GM23338 (cell line): ENCODE measurements around the gene SMURF2. TPM values are rescaled to one million over a fixed set of nuclear protein-coding genes. Genes with fewer than 3 reads are reported as not detected.

Source experiments
- ATAC-seq: fragments of 200-7000 bp; cut with Tn5 transposase; 3 replicates; pipeline ENCODE4 v1.9.1; 2020
- DNase-seq: peaks from one replicate; pipeline ENCODE4 v3.0.0-alpha.2; 2015; ENCODE audit warnings: low spot score
- H2AFZ ChIP-seq: fragments of 200-600 bp; sonication (generic); 2 replicates; pipeline ENCODE4 v1.8.0; 2016; ENCODE audit warnings: antibody characterized with exemption, mild to moderate bottlenecking, moderate library complexity
- H3F3A ChIP-seq: fragments of 200-600 bp; sonication (generic); replicated peaks from 2 replicates; pipeline ENCODE4 v1.8.0; 2017; ENCODE audit warnings: antibody characterized with exemption, mixed run types, low read depth
- H3K27ac ChIP-seq: fragments of 200-600 bp; sonication (generic); 2 replicates; pipeline ENCODE4 v1.6.1; 2016; ENCODE audit warnings: low read depth
- H3K27me3 ChIP-seq: fragments of 200-600 bp; sonication (generic); 2 replicates; pipeline ENCODE4 v1.8.0; 2016; ENCODE audit warnings: mild to moderate bottlenecking, mixed run types, moderate library complexity; ENCODE audit not compliant: insufficient read depth
- H3K36me3 ChIP-seq: fragments of 200-600 bp; sonication (generic); 2 replicates; pipeline ENCODE4 v1.8.0; 2016; ENCODE audit warnings: mild to moderate bottlenecking; ENCODE audit not compliant: insufficient read depth
- H3K4me1 ChIP-seq: fragments of 200-600 bp; sonication (generic); 2 replicates; pipeline ENCODE4 v1.8.0; 2016; ENCODE audit warnings: mild to moderate bottlenecking, moderate library complexity; ENCODE audit not compliant: insufficient read depth
- H3K4me2 ChIP-seq: fragments of 200-600 bp; sonication (generic); 2 replicates; pipeline ENCODE4 v1.7.1; 2017; ENCODE audit warnings: mixed run types
- H3K4me3 ChIP-seq: fragments of 200-600 bp; sonication (generic); 2 replicates; pipeline ENCODE4 v1.6.1; 2016; ENCODE audit warnings: mixed run types
- H3K79me2 ChIP-seq: fragments of 200-600 bp; sonication (generic); replicated peaks from 2 replicates; pipeline ENCODE4 v1.8.0; 2017; ENCODE audit warnings: mild to moderate bottlenecking; ENCODE audit not compliant: insufficient read depth
- H3K9me2 ChIP-seq: fragments of 200-600 bp; sonication (generic); 2 replicates; pipeline ENCODE4 v1.8.0; 2017; ENCODE audit not compliant: insufficient read depth
- H4K20me1 ChIP-seq: fragments of 200-600 bp; sonication (generic); replicated peaks from 2 replicates; pipeline ENCODE4 v1.8.0; 2017; ENCODE audit warnings: mild to moderate bottlenecking; ENCODE audit not compliant: insufficient read depth
- H3K27ac Mint-ChIP-seq: 2 replicates; pipeline ENCODE4 v1.8.0; 2020; ENCODE audit warnings: inconsistent platforms, mild to moderate bottlenecking, moderate library complexity, mixed read lengths
- H3K27me3 Mint-ChIP-seq: 3 replicates; pipeline ENCODE4 v1.8.0; 2022; ENCODE audit warnings: low read depth, mild to moderate bottlenecking, moderate library complexity, mixed read lengths, inconsistent platforms; ENCODE audit not compliant: insufficient read depth, poor library complexity
- H3K36me3 Mint-ChIP-seq: 3 replicates; pipeline ENCODE4 v1.8.0; 2021; ENCODE audit warnings: low read depth, mild to moderate bottlenecking, inconsistent platforms, moderate library complexity, mixed read lengths
- H3K4me1 Mint-ChIP-seq: 3 replicates; pipeline ENCODE4 v1.8.0; 2020; ENCODE audit warnings: mild to moderate bottlenecking, inconsistent platforms, mixed read lengths
- H3K4me3 Mint-ChIP-seq: 3 replicates; pipeline ENCODE4 v1.8.0; 2021; ENCODE audit warnings: moderate library complexity, mild to moderate bottlenecking, inconsistent platforms, mixed read lengths
- H3K9me3 Mint-ChIP-seq: 3 replicates; pipeline ENCODE4 v1.8.0; 2020; ENCODE audit warnings: moderate library complexity, mild to moderate bottlenecking, inconsistent platforms, mixed read lengths
- CREB1 ChIP-seq: fragments of 250-450 bp; sonication (Bioruptor Pico); IDR thresholded peaks from 2 replicates; pipeline ENCODE4 v1.5.0; 2020; ENCODE audit warnings: low read depth, mild to moderate bottlenecking, moderate library complexity
- EZH2phosphoT487 ChIP-seq: fragments of 200-600 bp; sonication (generic); IDR thresholded peaks from one replicate; pipeline ENCODE4 v1.8.1; 2018; ENCODE audit warnings: antibody characterized with exemption; ENCODE audit not compliant: unreplicated experiment
- POLR2AphosphoS5 ChIP-seq: IDR thresholded peaks from 2 replicates; pipeline ENCODE4 v1.6.1; 2016; ENCODE audit warnings: antibody characterized with exemption, low read depth
- ZNF114 ChIP-seq: fragments of 250-450 bp; sonication (Bioruptor Pico); IDR thresholded peaks from 2 replicates; pipeline ENCODE4 v1.5.0; 2020; ENCODE audit warnings: mild to moderate bottlenecking, moderate library complexity
- long read RNA-seq: library from polyadenylated mRNA; unstranded; transcript quantifications from one replicate; pipeline ENCODE4 v2.0.0, GENCODE V29; 2020; ENCODE audit not compliant: unreplicated experiment
- polyA plus RNA-seq: library from polyadenylated mRNA; unstranded; fragments of >200 nt; fragmentation: Nextera tagmentation; extraction: Ambion mirVana; gene quantifications from 2 replicates; pipeline ENCODE4 v1.2.1, GENCODE V29; 2016
- total RNA-seq: library from RNA; depleted of rRNA; stranded (reverse); fragments of >200 nt; shearing (Covaris generic); gene quantifications from 2 replicates; pipeline ENCODE4 v1.2.3, GENCODE V29; 2014; rRNA removed
- TF ChIP-seq, protein P1 (sequence below), 2 experiments: fragments of 200-600 bp in 1 of 2; sonication (generic) in 1 of 2; conservative IDR thresholded peaks; 2 replicates each; pipeline versions ENCODE4 v1.5.1 to v1.6.1; 2016 to 2017; ENCODE audit warnings: antibody characterized with exemption in 2 of 2, low read depth in 2 of 2, mild to moderate bottlenecking in 2 of 2, moderate library complexity in 1 of 2
- TF ChIP-seq, protein P2 (sequence below): fragments of 250-450 bp; sonication (Bioruptor Pico); IDR thresholded peaks from 2 replicates; pipeline ENCODE4 v1.5.0; 2020; ENCODE audit warnings: mild to moderate bottlenecking, moderate library complexity

SMURF2 gene
- total RNA-seq (29.6 and 38.1 TPM in 2 replicates), polyA plus RNA-seq (9.4 and 12.1 TPM in 2 replicates)
- long read RNA-seq, partial matches to known transcripts, result 0 of 1 reads
- long read RNA-seq, other reads (novel, unspliced or antisense), result 1 of 1 reads

DNA sequence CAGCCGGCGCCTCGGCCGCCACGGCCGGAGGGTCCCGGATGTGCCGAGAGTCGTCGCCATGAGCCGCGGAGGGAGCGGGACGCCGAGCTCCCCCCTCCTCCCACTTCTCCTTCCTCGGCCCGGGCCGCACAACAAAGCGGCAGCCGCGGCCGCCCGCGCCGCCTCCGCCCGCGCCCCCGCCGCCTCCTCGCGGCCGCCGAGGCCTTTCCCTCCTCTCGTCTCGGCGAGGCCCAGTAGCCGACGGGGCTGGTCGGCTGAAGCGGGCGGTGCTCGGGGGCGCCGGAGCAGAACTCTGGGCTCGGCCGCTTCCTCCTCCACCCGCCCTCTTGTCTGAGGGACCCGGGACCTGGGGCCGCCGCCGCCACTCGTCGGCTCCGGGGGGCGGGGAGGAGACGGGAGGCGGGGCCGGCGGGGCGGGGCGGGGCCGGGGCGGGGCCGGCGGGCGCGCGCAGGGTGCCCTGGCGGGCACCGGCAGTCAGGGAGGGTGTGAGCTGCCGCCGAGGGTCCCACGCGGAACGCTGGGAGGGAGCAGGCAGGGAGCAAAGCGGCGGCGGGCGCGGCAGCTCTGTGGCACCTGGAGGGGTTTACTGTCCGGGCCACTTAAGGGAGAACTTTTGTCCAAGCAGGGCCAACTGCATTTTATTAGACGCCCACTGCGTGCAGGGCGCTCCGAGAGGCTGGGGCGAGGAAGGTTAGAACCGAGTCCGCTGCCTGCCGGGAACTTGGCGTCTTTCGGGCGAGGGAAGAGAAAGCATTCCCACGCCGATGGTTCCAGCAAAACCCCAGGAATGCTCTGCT, at the start of gene SMURF2:
Gene SMURF2 (minus strand): TSS at position 332 of the 798 bp plus-strand sequence. CDS start 427 bp downstream, outside the sequence.
- Histone ChIP-seq H3K9me2 (no peaks in the 10 kb centered on the region), H3F3A (no peaks in the 10 kb centered on the region), H3K4me3 (peak within 1 kb of the TSS; percentile 85), H4K20me1 (no peaks in the 10 kb centered on the region; the same call in 1 of the 2 replicates), H2AFZ (peak within 1 kb of the TSS; percentile 91; the same call in 1 of the 2 replicates), H3K27me3 (0 out of 2 replicates have a peak, but pooled peaks cover 3% of the 10 kb centered on the region), H3K27ac (peak within 1 kb of the TSS; percentile 92), H3K79me2 (peaks cover 41% of the 10 kb centered on the region), H3K36me3 (no peaks in the 10 kb centered on the region), H3K4me2 (peak within 1 kb of the TSS; percentile 90), H3K4me1 (peaks cover 13% of the 10 kb centered on the region)
- DNase-seq, result peak; percentile 80
- Mint-ChIP-seq H3K9me3 (no peaks in the 10 kb centered on the region), H3K27ac (peak within 1 kb of the TSS; percentile 93), H3K36me3 (peaks cover 2% of the 10 kb centered on the region; the same call in 1 of the 3 replicates), H3K4me1 (peaks cover 25% of the 10 kb centered on the region), H3K27me3 (peaks cover 4% of the 10 kb centered on the region), H3K4me3 (peak within 1 kb of the TSS; percentile 100)
- TF ChIP-seq, protein P1, sequence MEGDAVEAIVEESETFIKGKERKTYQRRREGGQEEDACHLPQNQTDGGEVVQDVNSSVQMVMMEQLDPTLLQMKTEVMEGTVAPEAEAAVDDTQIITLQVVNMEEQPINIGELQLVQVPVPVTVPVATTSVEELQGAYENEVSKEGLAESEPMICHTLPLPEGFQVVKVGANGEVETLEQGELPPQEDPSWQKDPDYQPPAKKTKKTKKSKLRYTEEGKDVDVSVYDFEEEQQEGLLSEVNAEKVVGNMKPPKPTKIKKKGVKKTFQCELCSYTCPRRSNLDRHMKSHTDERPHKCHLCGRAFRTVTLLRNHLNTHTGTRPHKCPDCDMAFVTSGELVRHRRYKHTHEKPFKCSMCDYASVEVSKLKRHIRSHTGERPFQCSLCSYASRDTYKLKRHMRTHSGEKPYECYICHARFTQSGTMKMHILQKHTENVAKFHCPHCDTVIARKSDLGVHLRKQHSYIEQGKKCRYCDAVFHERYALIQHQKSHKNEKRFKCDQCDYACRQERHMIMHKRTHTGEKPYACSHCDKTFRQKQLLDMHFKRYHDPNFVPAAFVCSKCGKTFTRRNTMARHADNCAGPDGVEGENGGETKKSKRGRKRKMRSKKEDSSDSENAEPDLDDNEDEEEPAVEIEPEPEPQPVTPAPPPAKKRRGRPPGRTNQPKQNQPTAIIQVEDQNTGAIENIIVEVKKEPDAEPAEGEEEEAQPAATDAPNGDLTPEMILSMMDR (conservative IDR thresholded peaks at IDR 0.05; ENCODE audit: low read depth in 2 of 2), result no peak
- TF ChIP-seq ZNF114 (no peak), CREB1 (CRISPR knock-in tag) (no peak), EZH2phosphoT487 (no peak), POLR2AphosphoS5 (peak; percentile 80)
- TF ChIP-seq, protein P2, sequence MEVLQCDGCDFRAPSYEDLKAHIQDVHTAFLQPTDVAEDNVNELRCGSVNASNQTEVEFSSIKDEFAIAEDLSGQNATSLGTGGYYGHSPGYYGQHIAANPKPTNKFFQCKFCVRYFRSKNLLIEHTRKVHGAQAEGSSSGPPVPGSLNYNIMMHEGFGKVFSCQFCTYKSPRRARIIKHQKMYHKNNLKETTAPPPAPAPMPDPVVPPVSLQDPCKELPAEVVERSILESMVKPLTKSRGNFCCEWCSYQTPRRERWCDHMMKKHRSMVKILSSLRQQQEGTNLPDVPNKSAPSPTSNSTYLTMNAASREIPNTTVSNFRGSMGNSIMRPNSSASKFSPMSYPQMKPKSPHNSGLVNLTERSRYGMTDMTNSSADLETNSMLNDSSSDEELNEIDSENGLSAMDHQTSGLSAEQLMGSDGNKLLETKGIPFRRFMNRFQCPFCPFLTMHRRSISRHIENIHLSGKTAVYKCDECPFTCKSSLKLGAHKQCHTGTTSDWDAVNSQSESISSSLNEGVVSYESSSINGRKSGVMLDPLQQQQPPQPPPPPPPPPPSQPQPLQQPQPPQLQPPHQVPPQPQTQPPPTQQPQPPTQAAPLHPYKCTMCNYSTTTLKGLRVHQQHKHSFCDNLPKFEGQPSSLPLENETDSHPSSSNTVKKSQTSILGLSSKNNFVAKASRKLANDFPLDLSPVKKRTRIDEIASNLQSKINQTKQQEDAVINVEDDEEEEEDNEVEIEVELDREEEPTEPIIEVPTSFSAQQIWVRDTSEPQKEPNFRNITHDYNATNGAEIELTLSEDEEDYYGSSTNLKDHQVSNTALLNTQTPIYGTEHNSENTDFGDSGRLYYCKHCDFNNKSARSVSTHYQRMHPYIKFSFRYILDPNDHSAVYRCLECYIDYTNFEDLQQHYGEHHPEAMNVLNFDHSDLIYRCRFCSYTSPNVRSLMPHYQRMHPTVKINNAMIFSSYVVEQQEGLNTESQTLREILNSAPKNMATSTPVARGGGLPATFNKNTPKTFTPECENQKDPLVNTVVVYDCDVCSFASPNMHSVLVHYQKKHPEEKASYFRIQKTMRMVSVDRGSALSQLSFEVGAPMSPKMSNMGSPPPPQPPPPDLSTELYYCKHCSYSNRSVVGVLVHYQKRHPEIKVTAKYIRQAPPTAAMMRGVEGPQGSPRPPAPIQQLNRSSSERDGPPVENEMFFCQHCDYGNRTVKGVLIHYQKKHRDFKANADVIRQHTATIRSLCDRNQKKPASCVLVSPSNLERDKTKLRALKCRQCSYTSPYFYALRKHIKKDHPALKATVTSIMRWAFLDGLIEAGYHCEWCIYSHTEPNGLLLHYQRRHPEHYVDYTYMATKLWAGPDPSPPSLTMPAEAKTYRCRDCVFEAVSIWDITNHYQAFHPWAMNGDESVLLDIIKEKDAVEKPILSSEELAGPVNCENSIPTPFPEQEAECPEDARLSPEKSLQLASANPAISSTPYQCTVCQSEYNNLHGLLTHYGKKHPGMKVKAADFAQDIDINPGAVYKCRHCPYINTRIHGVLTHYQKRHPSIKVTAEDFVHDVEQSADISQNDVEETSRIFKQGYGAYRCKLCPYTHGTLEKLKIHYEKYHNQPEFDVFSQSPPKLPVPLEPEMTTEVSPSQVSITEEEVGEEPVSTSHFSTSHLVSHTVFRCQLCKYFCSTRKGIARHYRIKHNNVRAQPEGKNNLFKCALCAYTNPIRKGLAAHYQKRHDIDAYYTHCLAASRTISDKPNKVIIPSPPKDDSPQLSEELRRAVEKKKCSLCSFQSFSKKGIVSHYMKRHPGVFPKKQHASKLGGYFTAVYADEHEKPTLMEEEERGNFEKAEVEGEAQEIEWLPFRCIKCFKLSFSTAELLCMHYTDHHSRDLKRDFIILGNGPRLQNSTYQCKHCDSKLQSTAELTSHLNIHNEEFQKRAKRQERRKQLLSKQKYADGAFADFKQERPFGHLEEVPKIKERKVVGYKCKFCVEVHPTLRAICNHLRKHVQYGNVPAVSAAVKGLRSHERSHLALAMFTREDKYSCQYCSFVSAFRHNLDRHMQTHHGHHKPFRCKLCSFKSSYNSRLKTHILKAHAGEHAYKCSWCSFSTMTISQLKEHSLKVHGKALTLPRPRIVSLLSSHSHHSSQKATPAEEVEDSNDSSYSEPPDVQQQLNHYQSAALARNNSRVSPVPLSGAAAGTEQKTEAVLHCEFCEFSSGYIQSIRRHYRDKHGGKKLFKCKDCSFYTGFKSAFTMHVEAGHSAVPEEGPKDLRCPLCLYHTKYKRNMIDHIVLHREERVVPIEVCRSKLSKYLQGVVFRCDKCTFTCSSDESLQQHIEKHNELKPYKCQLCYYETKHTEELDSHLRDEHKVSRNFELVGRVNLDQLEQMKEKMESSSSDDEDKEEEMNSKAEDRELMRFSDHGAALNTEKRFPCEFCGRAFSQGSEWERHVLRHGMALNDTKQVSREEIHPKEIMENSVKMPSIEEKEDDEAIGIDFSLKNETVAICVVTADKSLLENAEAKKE (CRISPR knock-in tag), result no peak
- ATAC-seq, result peak; percentile 74
